OCI-LY7 (cell line): ENCODE data around the gene SULT6B1. TPM values are rescaled to one million over a fixed set of nuclear protein-coding genes. Genes with fewer than 3 reads are reported as not detected.

ENCODE experiments used
- BruUV-seq: library from RNA; stranded (reverse); fragments of 400-500 nt; replicated peaks from 2 replicates; lab custom pipeline; 2021; lab: Mats Ljungman, UMichigan
- CTCF ChIA-PET: fragments of 300-600 bp; sonication (Branson Sonifier 250); formaldehyde crosslinking; loops from one replicate; lab custom pipeline; 2022; ENCODE audit warnings: antibody characterized with exemption; ENCODE audit not compliant: unreplicated experiment; lab: Charles Lee
- POLR2A ChIA-PET: fragments of 300-600 bp; sonication (Branson Sonifier 250); formaldehyde crosslinking; loops from one replicate; lab custom pipeline; 2022; ENCODE audit warnings: antibody characterized with exemption; lab: Charles Lee
- DNase-seq: peaks from one replicate; pipeline ENCODE4 v3.0.0-alpha.2; 2015; ENCODE audit warnings: low spot score
- H2AFZ ChIP-seq: fragments of 200-600 bp; sonication (generic), shearing (Covaris generic); 2 replicates; pipeline ENCODE4 v1.6.1; 2014; ENCODE audit warnings: mild to moderate bottlenecking, antibody characterized with exemption, low read length, moderate library complexity
- H3K27ac ChIP-seq: fragments of 200-600 bp; sonication (generic); 2 replicates; pipeline ENCODE4 v1.5.1; 2014; ENCODE audit warnings: mixed run types, low read depth, mild to moderate bottlenecking, moderate library complexity, low read length, inconsistent platforms; ENCODE audit not compliant: poor library complexity, severe bottlenecking
- H3K36me3 ChIP-seq: fragments of 200-600 bp; sonication (generic); 2 replicates; pipeline ENCODE4 v1.6.1; 2014; ENCODE audit warnings: mild to moderate bottlenecking, antibody characterized with exemption, low read length, moderate library complexity, mixed read lengths; ENCODE audit not compliant: insufficient read depth
- H3K4me1 ChIP-seq: fragments of 200-600 bp; sonication (generic); 2 replicates; pipeline ENCODE4 v1.5.1; 2014; ENCODE audit warnings: mild to moderate bottlenecking, low read length; ENCODE audit not compliant: insufficient read depth, poor library complexity, severe bottlenecking
- H3K4me2 ChIP-seq: fragments of 200-600 bp; sonication (generic); 2 replicates; pipeline ENCODE4 v1.6.1; 2014; ENCODE audit warnings: mild to moderate bottlenecking, low read length
- H3K4me3 ChIP-seq: fragments of 200-600 bp; sonication (generic); 2 replicates; pipeline ENCODE4 v1.5.1; 2014; ENCODE audit warnings: mild to moderate bottlenecking, low read depth, low read length; ENCODE audit not compliant: poor library complexity, severe bottlenecking
- H3K79me2 ChIP-seq: fragments of 200-600 bp; sonication (generic); 2 replicates; pipeline ENCODE4 v1.6.1; 2016; ENCODE audit warnings: low read depth, mild to moderate bottlenecking, low read length, moderate library complexity, mixed read lengths; ENCODE audit not compliant: insufficient read depth
- H3K9me2 ChIP-seq: fragments of 200-600 bp; sonication (generic); 2 replicates; pipeline ENCODE4 v1.6.1; 2016; ENCODE audit warnings: mild to moderate bottlenecking, low read length, mixed read lengths; ENCODE audit not compliant: insufficient read depth
- H3K9me3 ChIP-seq: fragments of 200-600 bp; sonication (generic); 2 replicates; pipeline ENCODE4 v1.6.1; 2014; ENCODE audit warnings: mild to moderate bottlenecking, mixed run types, low read length, mixed read lengths
- H4K20me1 ChIP-seq: fragments of 200-600 bp; sonication (generic); 2 replicates; pipeline ENCODE4 v1.6.1; 2014; ENCODE audit warnings: mild to moderate bottlenecking, antibody characterized with exemption, low read length, moderate library complexity, mixed read lengths; ENCODE audit not compliant: insufficient read depth
- CTCF ChIP-seq: fragments of 200-600 bp; sonication (generic); conservative IDR thresholded peaks from 2 replicates; pipeline ENCODE4 v1.5.1; 2014; ENCODE audit warnings: mild to moderate bottlenecking, antibody characterized with exemption, low read length, moderate library complexity, mixed read lengths
- EZH2phosphoT487 ChIP-seq: fragments of 200-600 bp; sonication (generic); IDR thresholded peaks from 2 replicates; pipeline ENCODE4 v1.6.1; 2018; ENCODE audit warnings: low read depth, borderline replicate concordance, mild to moderate bottlenecking, mixed run types, antibody characterized with exemption, low read length, moderate library complexity, mixed read lengths
- intact Hi-C: fragments of 100-400 bp; cut with micrococcal nuclease; formaldehyde crosslinking; loops from one replicate; pipeline ENCODE4 v1.10.0; 2022; ENCODE audit not compliant: unreplicated experiment
- total RNA-seq, 2 experiments: library from RNA; depleted of rRNA in 1 of 2; stranded (reverse); fragments of >200 nt in 1 of 2; shearing (Covaris generic) in 1 of 2; gene quantifications; 2 replicates each; pipeline ENCODE4 v1.2.3, GENCODE V29; 2014 to 2022

The SULT6B1 gene
- total RNA-seq, 2 experiments from 2014 or later = not detected

GRCh38 chr2:37180640-37181039 lies 7.8 kb downstream of the SULT6B1 start:
- TF ChIP-seq CTCF (no peak; the same call in 1 of the 2 replicates), EZH2phosphoT487 (no peak)
- CTCF ChIA-PET = no interaction called here
- no peaks in the 10 kb centered on the region for H3K9me3 ChIP-seq
- H2AFZ ChIP-seq = no peak overlapping the region
- intact Hi-C loops = loop anchor here (5.0 to 10.0 kb wide), 2 partner anchors 354 to 697 kb away; no protein-coding TSS in a partner anchor
- H3K4me3 ChIP-seq = no peak overlapping the region
- H3K4me1 ChIP-seq = no peaks in the 10 kb centered on the region
- POLR2A ChIA-PET = interaction anchor here (0.5 to 0.6 kb wide), 3 partner anchors 90 to 708 kb away, joined by 3 to 4 read pairs (median 3); no protein-coding TSS in a partner anchor
- no peaks in the 10 kb centered on the region for H4K20me1 ChIP-seq
- no peak for DNase-seq
- no peaks in the 10 kb centered on the region for H3K79me2 ChIP-seq
- BruUV-seq = no TSS peak
- no peak overlapping the region for H3K4me2 ChIP-seq
- no peaks in the 10 kb centered on the region for H3K9me2 ChIP-seq
- H3K36me3 ChIP-seq = no peaks in the 10 kb centered on the region
- H3K27ac ChIP-seq = no peak overlapping the region

GRCh38 chr2:37180006-37180639 lies 8.3 kb downstream of the SULT6B1 start:
- no peak overlapping the region for H2AFZ ChIP-seq
- no peaks in the 10 kb centered on the region for H4K20me1 ChIP-seq
- TF ChIP-seq EZH2phosphoT487 (no peak), CTCF (peak; percentile 72)
- CTCF ChIA-PET = no interaction called here
- H3K9me3 ChIP-seq = no peaks in the 10 kb centered on the region
- H3K4me1 ChIP-seq = no peaks in the 10 kb centered on the region
- no TSS peak for BruUV-seq
- no peak overlapping the region for H3K4me2 ChIP-seq
- H3K9me2 ChIP-seq = no peaks in the 10 kb centered on the region
- peak; percentile 43 for DNase-seq
- H3K27ac ChIP-seq = no peak overlapping the region
- intact Hi-C loops = loop anchor here (5.0 to 10.0 kb wide), 2 partner anchors 355 to 697 kb away; no protein-coding TSS in a partner anchor
- no peaks in the 10 kb centered on the region for H3K36me3 ChIP-seq
- POLR2A ChIA-PET = interaction anchor here (0.5 to 0.6 kb wide), 3 partner anchors 89 to 708 kb away, joined by 3 to 4 read pairs (median 3); no protein-coding TSS in a partner anchor
- no peaks in the 10 kb centered on the region for H3K79me2 ChIP-seq
- no peak overlapping the region for H3K4me3 ChIP-seq

GRCh38 chr2:37173741-37174140 lies 14.7 kb downstream of the SULT6B1 start:
- Histone ChIP-seq H3K4me1 (no peaks in the 10 kb centered on the region), H3K27ac (no peak overlapping the region), H3K9me3 (no peaks in the 10 kb centered on the region), H3K79me2 (no peaks in the 10 kb centered on the region), H3K36me3 (no peaks in the 10 kb centered on the region), H2AFZ (no peak overlapping the region), H3K4me3 (no peak overlapping the region), H3K4me2 (no peak overlapping the region), H4K20me1 (no peaks in the 10 kb centered on the region), H3K9me2 (no peaks in the 10 kb centered on the region)
- DNase-seq = no peak
- ChIA-PET POLR2A (no interaction called here), CTCF (no interaction called here)
- intact Hi-C loops = no loop called here
- BruUV-seq = no TSS peak
- TF ChIP-seq CTCF (no peak), EZH2phosphoT487 (no peak)
